Epithelial cell of esophagus (primary cell): ENCODE data around the gene BNC1.
A peak's percentile ranks its signal among the peaks of the same experiment; 100 is the strongest.

Source experiments
- DNase-seq: peaks from one replicate; pipeline ENCODE4 v3.0.0; 2010; ENCODE audit warnings: low read depth
- H3K4me3 ChIP-seq: 2 replicates; pipeline ENCODE4 v1.5.1; 2011; ENCODE audit warnings: mild to moderate bottlenecking, low read length, control low read depth
- TF ChIP-seq, protein P1 (sequence below): IDR thresholded peaks from 2 replicates; pipeline ENCODE4 v1.5.1; 2011; ENCODE audit warnings: low read depth, mild to moderate bottlenecking, low read length, control low read depth, inconsistent platforms; ENCODE audit not compliant: insufficient read depth; ENCODE audit errors: missing control alignments

Gene BNC1

DNA sequence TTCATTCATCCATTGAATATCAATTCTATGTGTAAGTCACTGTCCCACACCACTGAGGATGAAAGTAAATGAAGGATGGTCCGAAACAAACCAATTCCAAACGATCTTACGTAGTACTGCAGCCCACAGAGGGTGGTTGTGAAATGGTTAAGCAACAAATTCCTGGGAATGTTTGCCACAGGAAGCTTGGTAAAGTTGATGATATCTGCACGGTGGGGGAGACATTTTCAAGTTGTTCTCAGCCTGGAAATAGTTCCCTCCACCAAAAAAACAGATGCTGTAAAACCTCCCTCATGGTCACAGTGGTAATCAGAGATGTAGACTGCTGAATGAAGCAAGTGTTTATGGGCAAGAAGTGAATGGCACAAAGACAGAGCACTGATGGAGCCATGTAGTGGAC lies 35.9 kb upstream of the BNC1 start:
- TF ChIP-seq, protein P1, sequence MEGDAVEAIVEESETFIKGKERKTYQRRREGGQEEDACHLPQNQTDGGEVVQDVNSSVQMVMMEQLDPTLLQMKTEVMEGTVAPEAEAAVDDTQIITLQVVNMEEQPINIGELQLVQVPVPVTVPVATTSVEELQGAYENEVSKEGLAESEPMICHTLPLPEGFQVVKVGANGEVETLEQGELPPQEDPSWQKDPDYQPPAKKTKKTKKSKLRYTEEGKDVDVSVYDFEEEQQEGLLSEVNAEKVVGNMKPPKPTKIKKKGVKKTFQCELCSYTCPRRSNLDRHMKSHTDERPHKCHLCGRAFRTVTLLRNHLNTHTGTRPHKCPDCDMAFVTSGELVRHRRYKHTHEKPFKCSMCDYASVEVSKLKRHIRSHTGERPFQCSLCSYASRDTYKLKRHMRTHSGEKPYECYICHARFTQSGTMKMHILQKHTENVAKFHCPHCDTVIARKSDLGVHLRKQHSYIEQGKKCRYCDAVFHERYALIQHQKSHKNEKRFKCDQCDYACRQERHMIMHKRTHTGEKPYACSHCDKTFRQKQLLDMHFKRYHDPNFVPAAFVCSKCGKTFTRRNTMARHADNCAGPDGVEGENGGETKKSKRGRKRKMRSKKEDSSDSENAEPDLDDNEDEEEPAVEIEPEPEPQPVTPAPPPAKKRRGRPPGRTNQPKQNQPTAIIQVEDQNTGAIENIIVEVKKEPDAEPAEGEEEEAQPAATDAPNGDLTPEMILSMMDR = no peak
- peak; percentile 59 for DNase-seq
- no peak overlapping the region for H3K4me3 ChIP-seq

- no peak overlapping the region for H3K4me3 ChIP-seq
- no peak for DNase-seq
- TF ChIP-seq, protein P1 = no peak
Observed at GRCh38 chr15:83319771-83320170, 35.3 kb upstream of the BNC1 start.

DNA sequence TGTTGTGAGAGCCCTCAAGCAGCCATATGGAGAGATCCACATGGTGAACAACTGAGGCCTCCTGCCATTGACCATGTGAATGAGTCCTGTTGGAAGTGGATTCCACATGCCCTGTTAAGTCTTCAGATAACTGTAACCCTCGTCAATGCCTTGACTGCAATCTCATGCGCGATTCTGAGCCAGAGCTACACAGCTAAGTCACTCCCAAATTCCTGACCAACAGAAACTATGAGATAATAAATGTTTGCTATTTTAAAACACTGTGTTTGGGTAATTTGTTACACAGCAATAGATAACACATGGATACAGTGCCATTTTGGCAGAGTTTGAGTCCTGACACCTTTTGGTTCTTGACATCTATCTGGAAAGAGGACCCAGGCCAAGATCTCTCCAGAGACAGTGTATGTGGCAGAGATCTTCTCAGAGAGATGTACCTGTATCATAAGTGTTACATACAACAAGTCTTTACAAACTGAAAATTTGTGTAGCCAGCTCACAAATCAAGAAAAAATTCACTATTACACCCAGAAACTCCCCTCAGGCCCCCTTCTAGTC lies 34.5 kb upstream of the BNC1 start:
- TF ChIP-seq, protein P1 = no peak
- DNase-seq = no peak

GRCh38 chr15:83318036-83318435 lies 33.6 kb upstream of the BNC1 start:
- TF ChIP-seq, protein P1 = no peak
- H3K4me3 ChIP-seq = no peak overlapping the region
- no peak for DNase-seq

More for the DNA sequence above, 34.5 kb upstream of the BNC1 start:
- no peak overlapping the region for H3K4me3 ChIP-seq

DNA sequence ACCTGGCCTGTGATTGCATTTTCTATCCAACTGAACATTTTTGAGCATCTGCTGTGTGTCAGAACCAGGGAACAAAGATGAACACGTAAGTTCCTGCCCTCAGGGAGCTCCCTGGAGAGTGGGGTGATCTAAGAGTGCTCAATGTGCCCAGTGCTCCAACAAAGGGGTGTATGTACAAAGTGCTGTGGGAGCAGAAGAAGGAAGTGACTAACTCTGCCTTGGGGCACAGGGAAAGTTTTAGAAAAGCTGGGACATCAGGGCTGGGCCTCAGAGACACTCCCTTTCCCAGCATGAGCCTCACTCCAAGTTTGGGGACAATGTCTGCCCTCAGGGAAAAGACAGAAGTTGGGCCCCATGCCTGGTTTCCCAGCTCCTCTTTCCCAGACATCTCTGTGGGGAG lies 27.6 kb upstream of the BNC1 start:
- DNase-seq = peak; percentile 92
- H3K4me3 ChIP-seq = no peak overlapping the region
- TF ChIP-seq, protein P1 = no peak

DNA sequence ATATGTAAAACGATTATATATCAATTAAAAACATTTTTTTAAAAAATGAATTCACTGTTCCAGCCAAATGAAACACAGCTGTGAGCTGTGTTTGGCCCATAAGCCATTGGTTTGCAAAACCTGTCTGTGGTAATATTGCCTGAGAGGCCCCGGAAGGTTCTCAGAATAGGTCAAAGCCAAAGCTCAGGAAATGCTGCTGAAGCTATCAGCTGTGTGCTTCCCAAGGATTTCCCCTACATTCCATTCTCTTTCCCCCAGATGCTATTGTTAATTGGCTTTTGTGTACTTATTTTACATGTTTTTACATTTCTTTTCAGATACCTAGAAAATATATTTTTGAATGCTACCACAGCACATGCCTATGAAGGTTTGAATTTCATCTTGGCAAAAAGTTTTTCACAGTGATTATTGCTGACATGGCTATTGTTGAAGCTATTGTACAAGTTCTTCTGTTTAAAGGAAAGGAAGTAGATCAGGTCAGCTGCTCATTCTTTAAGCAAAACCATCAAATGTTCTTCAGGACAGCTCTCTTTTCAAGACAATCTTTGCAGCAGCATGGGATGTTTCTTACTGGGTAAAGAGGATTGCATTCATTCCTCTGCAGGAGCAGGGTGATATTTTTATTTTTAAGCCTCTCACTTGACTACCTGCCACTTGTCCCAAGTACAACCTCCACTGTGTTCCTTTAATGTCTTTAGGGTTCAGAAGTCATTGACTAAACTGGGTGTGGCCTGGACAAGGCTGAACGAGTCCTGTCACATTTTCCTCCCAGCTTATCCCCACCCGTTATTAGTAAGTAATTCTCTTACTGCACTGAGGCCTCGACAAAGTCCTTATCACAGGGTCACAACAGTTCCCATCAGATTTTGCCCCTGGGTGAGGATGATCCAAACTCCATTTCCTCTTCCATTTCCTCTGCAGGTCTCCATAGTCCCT lies 26.3 kb upstream of the BNC1 start:
- peak; percentile 68 for DNase-seq
- TF ChIP-seq, protein P1 = no peak
- H3K4me3 ChIP-seq = no peak overlapping the region
